ENCODE results near the gene DNAJC22.

DNA sequence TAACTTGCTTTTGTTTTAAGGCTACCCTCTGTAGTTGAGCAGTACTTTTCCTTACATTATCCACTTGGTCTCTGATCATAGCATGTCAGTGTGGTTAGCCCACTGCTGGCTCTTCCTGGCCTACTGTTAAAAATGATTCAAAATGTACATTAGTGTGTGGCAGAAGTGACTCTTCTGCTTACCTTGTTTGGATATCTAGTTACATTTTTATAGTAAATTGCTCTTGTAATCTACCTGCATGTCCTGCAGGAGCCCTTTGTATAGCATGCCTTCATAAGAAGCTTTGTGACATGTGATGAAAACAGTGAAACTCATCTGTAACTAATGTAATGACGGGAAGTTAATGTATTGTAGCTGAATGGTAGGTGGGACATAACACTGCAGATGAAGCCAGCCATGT, 28.7 kb downstream of the DNAJC22 start:
- TF ChIP-seq, protein P1, sequence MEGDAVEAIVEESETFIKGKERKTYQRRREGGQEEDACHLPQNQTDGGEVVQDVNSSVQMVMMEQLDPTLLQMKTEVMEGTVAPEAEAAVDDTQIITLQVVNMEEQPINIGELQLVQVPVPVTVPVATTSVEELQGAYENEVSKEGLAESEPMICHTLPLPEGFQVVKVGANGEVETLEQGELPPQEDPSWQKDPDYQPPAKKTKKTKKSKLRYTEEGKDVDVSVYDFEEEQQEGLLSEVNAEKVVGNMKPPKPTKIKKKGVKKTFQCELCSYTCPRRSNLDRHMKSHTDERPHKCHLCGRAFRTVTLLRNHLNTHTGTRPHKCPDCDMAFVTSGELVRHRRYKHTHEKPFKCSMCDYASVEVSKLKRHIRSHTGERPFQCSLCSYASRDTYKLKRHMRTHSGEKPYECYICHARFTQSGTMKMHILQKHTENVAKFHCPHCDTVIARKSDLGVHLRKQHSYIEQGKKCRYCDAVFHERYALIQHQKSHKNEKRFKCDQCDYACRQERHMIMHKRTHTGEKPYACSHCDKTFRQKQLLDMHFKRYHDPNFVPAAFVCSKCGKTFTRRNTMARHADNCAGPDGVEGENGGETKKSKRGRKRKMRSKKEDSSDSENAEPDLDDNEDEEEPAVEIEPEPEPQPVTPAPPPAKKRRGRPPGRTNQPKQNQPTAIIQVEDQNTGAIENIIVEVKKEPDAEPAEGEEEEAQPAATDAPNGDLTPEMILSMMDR (conservative IDR thresholded peaks at IDR 0.05 in 1 of 2, IDR thresholded peaks at IDR 0.05 in 1 of 2; ENCODE audit: extremely low read depth in 1 of 2, insufficient read depth in 1 of 2, low read depth in 1 of 2, low read length in 2 of 2), result no peak
- TF ChIP-seq EZH2 (IDR thresholded peaks at IDR 0.05; ENCODE audit: borderline replicate concordance, low read length), result no peak

Measured in mammary epithelial cell (primary cell).